ENCODE results near the gene CDK8. TPM values are rescaled to one million over a fixed set of nuclear protein-coding genes. Genes with fewer than 3 reads are reported as not detected.

The CDK8 gene
- total and polyA plus RNA-seq, 2 donors (not counting 3 experiments of a cell fraction or from before 2014, with no cell fraction given) = 12.2 to 13.3 TPM

DNA sequence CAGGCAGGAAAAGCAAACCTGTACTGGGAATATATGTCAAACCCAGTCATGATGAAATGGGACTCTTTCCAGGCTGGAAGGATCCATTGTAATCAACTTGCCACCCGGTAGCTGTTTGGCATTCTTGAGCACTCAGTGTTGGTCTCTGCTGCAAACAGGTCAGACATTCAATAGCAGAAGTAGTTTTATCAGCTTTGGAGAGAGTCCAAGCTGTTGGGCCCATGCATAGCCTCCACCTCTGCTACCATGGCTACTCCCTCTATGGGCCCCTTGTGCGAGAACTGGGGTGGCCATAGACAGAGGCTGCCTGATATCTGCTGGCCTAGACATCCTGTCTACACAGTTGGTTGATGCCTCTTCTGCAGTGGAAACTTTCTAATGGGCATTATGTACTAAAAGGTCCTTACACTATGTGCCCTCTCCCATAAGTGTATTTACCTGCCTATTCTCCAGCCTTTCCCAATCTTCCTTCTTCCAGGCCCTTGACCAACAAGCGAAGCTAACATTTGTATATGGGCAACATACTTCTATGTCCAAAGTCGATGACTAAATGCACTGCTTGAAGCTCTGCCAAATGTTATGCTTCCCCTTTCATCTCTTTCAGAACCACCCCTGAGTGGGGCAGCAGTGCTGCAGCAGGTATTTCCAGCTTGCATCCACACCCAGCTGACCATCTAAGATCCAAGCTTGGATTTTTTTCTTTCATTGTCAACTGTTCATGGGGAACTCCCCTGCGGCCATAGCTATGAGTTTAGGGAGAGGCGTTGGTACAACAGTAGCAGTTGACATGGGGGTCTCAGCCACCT lies 26.6 kb upstream of the CDK8 start:
- Histone ChIP-seq H3K4me3 (replicated peaks in 1 of 3; ENCODE audit: insufficient read depth in 1 of 3, low read depth in 1 of 3, low read length in 3 of 3) (no peak overlapping the region), H3K27ac (ENCODE audit: insufficient read depth, low read depth, low read length) (no peak overlapping the region), H2AFZ (ENCODE audit: low read depth, low read length) (no peak overlapping the region), H3K27me3 (ENCODE audit: control insufficient read depth in 2 of 2, insufficient read depth in 2 of 2, low read length in 2 of 2) (peaks cover 2 to 15% of the 10 kb centered on the region in 2 experiments), H3K4me1 (ENCODE audit: control insufficient read depth, extremely low read depth, insufficient read depth, low read length) (peaks cover 6% of the 10 kb centered on the region), H3K9ac (replicated peaks; ENCODE audit: extremely low read depth, insufficient read depth, low read length) (no peak overlapping the region), H3K4me2 (ENCODE audit: insufficient read depth, low read length) (no peak overlapping the region), H3K9me1 (replicated peaks; ENCODE audit: control insufficient read depth, extremely low read depth, insufficient read depth, low read length) (no peaks in the 10 kb centered on the region), H3K79me2 (ENCODE audit: control insufficient read depth, insufficient read depth, low read length) (no peaks in the 10 kb centered on the region), H3K9me3 (replicated peaks; ENCODE audit: control insufficient read depth, insufficient read depth, low read length) (no peaks in the 10 kb centered on the region), H4K20me1 (replicated peaks; ENCODE audit: control insufficient read depth, extremely low read depth, insufficient read depth, low read length) (no peaks in the 10 kb centered on the region), H3K36me3 (ENCODE audit: control insufficient read depth in 2 of 2, extremely low read depth in 1 of 2, insufficient read depth in 2 of 2, low read length in 2 of 2) (no peaks in the 10 kb centered on the region)
- intact Hi-C loops (cut with micrococcal nuclease) = loop anchor here (10.0 kb wide), 1 partner anchor 213 kb away; no protein-coding TSS in a partner anchor
- FAIRE-seq (no peak), DNase-seq (ENCODE audit: low read depth, low spot score) (no peak)
- BruUV-seq (replicated peaks) = no TSS peak
- POLR2A ChIA-PET = no interaction called here
- CTCF ChIA-PET = interaction anchor here (0.9 to 1.7 kb wide), 3 partner anchors 10 to 471 kb away, joined by 3 to 6 read pairs (median 4); no protein-coding TSS in a partner anchor
- TF ChIP-seq POLR2AphosphoS5 (IDR thresholded peaks at IDR 0.05; ENCODE audit: insufficient read depth, low read depth, low read length) (no peak), POLR2A (IDR thresholded peaks at IDR 0.05; ENCODE audit: low read depth, low read length) (no peak), FOS (IDR thresholded peaks at IDR 0.05; ENCODE audit: borderline replicate concordance, insufficient read depth, low read length) (no peak), GATA2 (IDR thresholded peaks at IDR 0.05; ENCODE audit: insufficient read depth, insufficient read length, low read depth, low read length) (no peak), EZH2 (IDR thresholded peaks at IDR 0.05; ENCODE audit: borderline replicate concordance, low read depth, low read length, severe bottlenecking) (no peak), MYC (IDR thresholded peaks at IDR 0.05; ENCODE audit: low read depth, low read length) (no peak), JUN (IDR thresholded peaks at IDR 0.05; ENCODE audit: borderline replicate concordance, insufficient read depth, insufficient read length, low read depth) (no peak)
- TF ChIP-seq, protein P1, sequence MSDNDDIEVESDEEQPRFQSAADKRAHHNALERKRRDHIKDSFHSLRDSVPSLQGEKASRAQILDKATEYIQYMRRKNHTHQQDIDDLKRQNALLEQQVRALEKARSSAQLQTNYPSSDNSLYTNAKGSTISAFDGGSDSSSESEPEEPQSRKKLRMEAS (IDR thresholded peaks at IDR 0.05; ENCODE audit: insufficient read depth, insufficient read length) = no peak
- TF ChIP-seq, protein P2, sequence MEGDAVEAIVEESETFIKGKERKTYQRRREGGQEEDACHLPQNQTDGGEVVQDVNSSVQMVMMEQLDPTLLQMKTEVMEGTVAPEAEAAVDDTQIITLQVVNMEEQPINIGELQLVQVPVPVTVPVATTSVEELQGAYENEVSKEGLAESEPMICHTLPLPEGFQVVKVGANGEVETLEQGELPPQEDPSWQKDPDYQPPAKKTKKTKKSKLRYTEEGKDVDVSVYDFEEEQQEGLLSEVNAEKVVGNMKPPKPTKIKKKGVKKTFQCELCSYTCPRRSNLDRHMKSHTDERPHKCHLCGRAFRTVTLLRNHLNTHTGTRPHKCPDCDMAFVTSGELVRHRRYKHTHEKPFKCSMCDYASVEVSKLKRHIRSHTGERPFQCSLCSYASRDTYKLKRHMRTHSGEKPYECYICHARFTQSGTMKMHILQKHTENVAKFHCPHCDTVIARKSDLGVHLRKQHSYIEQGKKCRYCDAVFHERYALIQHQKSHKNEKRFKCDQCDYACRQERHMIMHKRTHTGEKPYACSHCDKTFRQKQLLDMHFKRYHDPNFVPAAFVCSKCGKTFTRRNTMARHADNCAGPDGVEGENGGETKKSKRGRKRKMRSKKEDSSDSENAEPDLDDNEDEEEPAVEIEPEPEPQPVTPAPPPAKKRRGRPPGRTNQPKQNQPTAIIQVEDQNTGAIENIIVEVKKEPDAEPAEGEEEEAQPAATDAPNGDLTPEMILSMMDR (IDR thresholded peaks at IDR 0.05; ENCODE audit: extremely low read depth in 1 of 2, insufficient read depth in 1 of 2, low read depth in 1 of 2, low read length in 2 of 2) = no peak
- dilution Hi-C loops (cut with MboI; ENCODE audit: extremely low pct_ligation_motif_present, low sequenced_read_pairs) = no loop called here
